ENCODE data around the gene CCNYL1. TPM values are rescaled to one million over a fixed set of nuclear protein-coding genes. Genes with fewer than 3 reads are reported as not detected.
"Not testable (repeated sequence)": the region's sequence is repeated elsewhere in the genome, so short reads cannot be mapped to it uniquely, and the experiment has no call there.

CCNYL1 gene
- total RNA-seq, 1 donor from 2014 or later = 25.6 TPM

DNA sequence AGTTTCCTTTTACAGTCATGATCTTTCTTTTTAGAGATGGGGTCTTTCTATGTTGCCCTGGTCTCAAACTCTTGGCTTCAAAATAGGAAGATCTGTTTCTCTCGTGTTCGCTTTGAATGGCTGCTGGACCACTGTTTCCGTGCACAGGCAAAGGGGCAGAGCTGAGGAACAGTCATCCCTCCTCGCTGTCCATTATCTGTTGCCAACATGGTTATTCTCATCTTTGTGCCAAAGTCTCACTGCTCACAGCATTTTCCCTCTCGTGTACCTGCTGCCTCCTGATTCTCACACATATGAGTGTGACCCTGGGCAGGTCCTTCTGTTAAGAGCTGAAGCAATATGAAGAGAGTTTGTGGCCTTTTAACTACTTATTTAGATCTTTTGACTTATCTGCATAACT, 28.0 kb upstream of the CCNYL1 start:
- ATAC-seq (no peak), DNase-seq (no peak)
- TF ChIP-seq, protein P1, sequence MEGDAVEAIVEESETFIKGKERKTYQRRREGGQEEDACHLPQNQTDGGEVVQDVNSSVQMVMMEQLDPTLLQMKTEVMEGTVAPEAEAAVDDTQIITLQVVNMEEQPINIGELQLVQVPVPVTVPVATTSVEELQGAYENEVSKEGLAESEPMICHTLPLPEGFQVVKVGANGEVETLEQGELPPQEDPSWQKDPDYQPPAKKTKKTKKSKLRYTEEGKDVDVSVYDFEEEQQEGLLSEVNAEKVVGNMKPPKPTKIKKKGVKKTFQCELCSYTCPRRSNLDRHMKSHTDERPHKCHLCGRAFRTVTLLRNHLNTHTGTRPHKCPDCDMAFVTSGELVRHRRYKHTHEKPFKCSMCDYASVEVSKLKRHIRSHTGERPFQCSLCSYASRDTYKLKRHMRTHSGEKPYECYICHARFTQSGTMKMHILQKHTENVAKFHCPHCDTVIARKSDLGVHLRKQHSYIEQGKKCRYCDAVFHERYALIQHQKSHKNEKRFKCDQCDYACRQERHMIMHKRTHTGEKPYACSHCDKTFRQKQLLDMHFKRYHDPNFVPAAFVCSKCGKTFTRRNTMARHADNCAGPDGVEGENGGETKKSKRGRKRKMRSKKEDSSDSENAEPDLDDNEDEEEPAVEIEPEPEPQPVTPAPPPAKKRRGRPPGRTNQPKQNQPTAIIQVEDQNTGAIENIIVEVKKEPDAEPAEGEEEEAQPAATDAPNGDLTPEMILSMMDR (IDR thresholded peaks at IDR 0.05) = no peak
- Histone ChIP-seq H3K27ac (no peak overlapping the region), H3K4me3 (no peak overlapping the region), H3K9me3 (no peaks in the 10 kb centered on the region), H3K4me1 (no peaks in the 10 kb centered on the region), H3K27me3 (ENCODE audit: low read depth) (no peaks in the 10 kb centered on the region), H3K36me3 (no peaks in the 10 kb centered on the region)
- intact Hi-C loops (cut with DNase I) = no loop called here

DNA sequence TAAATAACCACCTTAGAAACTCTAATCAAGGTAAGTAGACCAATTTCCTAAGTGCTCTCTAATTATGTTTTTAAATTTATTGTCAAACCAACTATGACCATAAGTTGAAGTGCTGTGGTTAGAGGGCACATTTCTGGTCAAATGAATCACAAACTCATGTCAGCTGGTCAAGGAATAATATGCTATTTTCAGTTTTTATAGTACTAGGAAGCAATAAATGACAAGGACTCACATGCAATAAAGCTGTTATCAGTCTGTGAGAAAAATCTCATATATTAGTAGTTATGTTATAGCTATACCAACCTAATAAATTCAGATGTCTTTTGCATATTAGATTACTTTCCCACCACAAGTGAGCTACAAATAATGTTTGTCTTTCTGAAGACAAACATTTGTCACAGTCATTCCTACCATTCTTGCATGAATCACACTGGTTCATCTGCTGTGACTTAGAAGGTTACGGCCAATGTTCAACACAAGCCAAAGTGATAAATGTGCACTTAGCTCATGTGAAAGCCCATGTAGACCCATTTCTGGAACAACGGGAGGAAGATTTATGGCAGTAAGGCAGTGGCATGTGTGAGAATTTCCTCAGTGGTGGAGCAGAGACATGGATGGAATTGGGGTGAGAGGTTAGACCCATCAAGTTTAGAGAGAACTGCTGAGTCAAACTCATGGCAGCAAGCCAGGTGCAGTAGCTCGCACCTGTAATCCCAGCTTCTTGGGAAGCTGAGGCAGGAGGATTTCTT, 27.4 kb upstream of the CCNYL1 start:
- ATAC-seq = no peak

DNA sequence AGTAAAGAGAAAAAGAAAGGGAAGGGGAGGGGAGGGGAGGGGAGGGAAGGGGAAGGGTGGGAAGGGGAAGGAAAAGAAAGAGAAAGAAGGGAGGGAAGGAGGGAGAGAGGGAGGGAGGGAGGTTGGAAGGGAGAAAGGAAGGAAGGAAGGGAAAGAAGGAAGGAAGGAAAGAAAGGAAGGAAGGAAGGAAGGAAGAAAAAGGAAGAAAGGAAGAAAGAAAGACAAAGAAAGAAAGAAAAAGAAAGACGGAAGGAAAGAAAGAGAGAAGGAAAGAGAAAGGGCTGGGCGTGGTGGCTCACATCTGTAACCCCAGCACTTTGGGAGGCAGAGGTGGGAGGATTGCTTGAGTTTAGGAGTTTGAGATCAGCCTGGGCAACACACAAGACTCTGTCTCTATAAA, 24.6 kb upstream of the CCNYL1 start:
- intact Hi-C loops (cut with DNase I) = no loop called here
- Histone ChIP-seq H3K9me3 (no peaks in the 10 kb centered on the region), H3K4me3 (no peak overlapping the region), H3K4me1 (no peaks in the 10 kb centered on the region), H3K27ac (no peak overlapping the region), H3K36me3 (no peaks in the 10 kb centered on the region), H3K27me3 (ENCODE audit: low read depth) (no peaks in the 10 kb centered on the region)
- no peak for ATAC-seq
- TF ChIP-seq, protein P1 (IDR thresholded peaks at IDR 0.05) = no peak
- DNase-seq = no peak

More for the DNA sequence above, 27.4 kb upstream of the CCNYL1 start:
- DNase-seq = no peak
- H3K27me3 ChIP-seq (ENCODE audit: low read depth) = no peaks in the 10 kb centered on the region
- no peaks in the 10 kb centered on the region for H3K36me3 ChIP-seq
- intact Hi-C loops (cut with DNase I) = no loop called here
- no peaks in the 10 kb centered on the region for H3K9me3 ChIP-seq
- no peak overlapping the region for H3K27ac ChIP-seq
- TF ChIP-seq, protein P1 (IDR thresholded peaks at IDR 0.05) = no peak
- no peaks in the 10 kb centered on the region for H3K4me1 ChIP-seq
- H3K4me3 ChIP-seq = no peak overlapping the region

DNA sequence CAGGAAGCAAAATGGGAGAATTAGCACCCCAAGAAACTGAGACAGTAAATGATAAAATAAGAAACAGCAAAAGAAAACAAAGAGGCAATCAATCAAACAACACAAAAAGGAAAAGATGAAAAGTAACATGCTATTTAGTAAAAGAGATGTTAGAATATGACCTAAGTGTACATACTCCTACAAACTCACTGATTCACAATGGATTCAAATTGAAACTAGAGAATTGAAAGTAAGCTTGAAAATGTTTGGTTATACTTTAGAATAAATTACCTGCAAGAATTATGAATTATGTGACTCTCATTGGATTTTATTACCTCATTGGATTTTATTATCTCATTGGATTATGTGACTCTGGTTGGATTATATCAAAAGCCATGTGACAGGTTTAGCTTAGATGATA, 22.8 kb upstream of the CCNYL1 start:
- no peak for ATAC-seq
- no peaks in the 10 kb centered on the region for H3K9me3 ChIP-seq

DNA sequence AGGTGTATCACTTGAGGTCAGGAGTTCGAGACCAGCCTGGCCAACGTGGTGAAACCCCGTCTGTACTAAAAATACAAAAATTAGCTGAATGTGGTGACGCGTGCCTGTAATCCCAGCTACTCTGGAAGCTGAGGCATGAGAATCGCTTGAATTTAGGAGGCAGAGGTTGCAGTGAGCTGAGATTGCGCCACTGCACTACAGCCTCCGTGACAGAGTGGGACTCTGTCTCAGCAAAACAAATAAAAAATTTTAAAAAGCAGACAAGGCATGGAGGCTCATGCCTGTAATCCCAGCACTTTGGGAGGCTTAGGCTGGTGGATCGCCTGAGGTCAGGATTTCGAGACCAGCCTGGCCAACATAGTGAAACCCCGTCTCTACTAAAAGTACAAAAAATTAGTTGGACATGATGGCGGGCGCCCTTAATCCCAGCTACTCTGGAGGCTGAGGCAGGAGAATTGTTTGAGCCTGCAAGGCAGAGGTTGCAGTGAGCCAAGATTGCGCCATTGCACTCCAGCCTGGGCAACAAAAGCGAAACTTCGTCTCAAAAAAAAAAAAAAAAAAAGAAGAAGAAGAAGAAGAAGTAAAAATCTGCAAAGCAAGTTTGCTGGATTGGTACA, 20.5 kb upstream of the CCNYL1 start:
- intact Hi-C loops (cut with DNase I) = not testable (repeated sequence)

More for the DNA sequence above, 22.8 kb upstream of the CCNYL1 start:
- Histone ChIP-seq H3K4me1 (no peaks in the 10 kb centered on the region), H3K36me3 (no peaks in the 10 kb centered on the region), H3K27me3 (ENCODE audit: low read depth) (no peaks in the 10 kb centered on the region), H3K27ac (no peak overlapping the region), H3K4me3 (no peak overlapping the region)
- intact Hi-C loops (cut with DNase I) = no loop called here
- TF ChIP-seq, protein P1 (IDR thresholded peaks at IDR 0.05) = no peak
- no peak for DNase-seq

More for the DNA sequence above, 20.5 kb upstream of the CCNYL1 start:
- peak; percentile 58 for DNase-seq
- not testable (repeated sequence) for H3K27ac ChIP-seq; ATAC-seq; H3K27me3 ChIP-seq (ENCODE audit: low read depth); H3K4me1 ChIP-seq; H3K9me3 ChIP-seq; H3K4me3 ChIP-seq; H3K36me3 ChIP-seq
